GM12801 (cell line): Measurements from ENCODE around the gene NUP107.

Experiments
- TF ChIP-seq, protein P1 (sequence below): IDR thresholded peaks from one replicate; pipeline ENCODE4 v1.5.1; 2011; ENCODE audit warnings: control low read depth; ENCODE audit not compliant: insufficient read length; ENCODE audit errors: extremely low read depth

The NUP107 gene

DNA sequence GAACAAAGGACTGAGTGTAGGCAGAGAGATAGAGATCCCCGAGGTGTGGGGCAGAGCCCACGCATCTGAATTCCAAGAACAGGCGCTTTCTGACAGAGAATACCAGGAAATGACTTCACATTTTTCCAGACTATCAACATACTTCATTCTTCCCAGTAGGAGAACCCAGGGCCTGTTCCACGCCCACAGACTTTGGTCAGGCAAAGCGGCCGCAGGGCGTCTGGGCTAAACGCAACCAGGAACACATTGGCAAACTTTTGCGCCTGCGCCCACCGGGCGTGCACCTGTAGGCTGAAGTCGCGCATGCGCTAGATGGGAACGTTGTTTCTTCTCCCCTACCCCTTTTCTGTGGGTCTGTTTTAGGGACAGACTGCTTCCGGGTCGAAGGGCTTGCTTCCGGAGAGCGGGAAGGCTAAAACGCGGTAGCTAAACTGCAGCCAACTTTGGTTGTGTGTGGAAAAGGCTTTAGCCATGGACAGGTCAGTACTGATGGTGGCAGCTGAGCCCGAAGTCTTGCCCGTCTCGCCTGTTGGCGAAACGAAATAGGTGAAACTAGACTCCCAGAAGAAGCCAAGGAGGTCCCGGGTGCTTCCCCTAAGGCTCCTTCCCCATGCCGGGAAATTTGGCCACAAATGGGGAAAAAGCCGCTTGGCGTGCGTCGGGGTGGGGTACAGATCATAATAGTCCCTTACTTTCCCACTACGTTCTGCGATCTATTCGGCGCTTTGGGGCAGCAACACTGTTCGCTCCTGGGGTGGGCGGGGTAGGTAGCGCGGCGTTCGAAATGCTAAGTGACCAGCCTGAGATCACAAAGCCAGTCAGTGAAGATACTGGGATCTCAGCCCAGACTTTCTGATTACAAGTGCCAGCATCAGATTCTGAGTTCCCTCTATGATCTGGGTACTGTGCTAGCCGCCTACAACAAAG is at the start of gene NUP107:
Gene NUP107 (plus strand): TSS at position 384 of the 927 bp plus-strand sequence. CDS start 88 bp downstream, at position 472.
- TF ChIP-seq, protein P1, sequence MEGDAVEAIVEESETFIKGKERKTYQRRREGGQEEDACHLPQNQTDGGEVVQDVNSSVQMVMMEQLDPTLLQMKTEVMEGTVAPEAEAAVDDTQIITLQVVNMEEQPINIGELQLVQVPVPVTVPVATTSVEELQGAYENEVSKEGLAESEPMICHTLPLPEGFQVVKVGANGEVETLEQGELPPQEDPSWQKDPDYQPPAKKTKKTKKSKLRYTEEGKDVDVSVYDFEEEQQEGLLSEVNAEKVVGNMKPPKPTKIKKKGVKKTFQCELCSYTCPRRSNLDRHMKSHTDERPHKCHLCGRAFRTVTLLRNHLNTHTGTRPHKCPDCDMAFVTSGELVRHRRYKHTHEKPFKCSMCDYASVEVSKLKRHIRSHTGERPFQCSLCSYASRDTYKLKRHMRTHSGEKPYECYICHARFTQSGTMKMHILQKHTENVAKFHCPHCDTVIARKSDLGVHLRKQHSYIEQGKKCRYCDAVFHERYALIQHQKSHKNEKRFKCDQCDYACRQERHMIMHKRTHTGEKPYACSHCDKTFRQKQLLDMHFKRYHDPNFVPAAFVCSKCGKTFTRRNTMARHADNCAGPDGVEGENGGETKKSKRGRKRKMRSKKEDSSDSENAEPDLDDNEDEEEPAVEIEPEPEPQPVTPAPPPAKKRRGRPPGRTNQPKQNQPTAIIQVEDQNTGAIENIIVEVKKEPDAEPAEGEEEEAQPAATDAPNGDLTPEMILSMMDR, result no peak

DNA sequence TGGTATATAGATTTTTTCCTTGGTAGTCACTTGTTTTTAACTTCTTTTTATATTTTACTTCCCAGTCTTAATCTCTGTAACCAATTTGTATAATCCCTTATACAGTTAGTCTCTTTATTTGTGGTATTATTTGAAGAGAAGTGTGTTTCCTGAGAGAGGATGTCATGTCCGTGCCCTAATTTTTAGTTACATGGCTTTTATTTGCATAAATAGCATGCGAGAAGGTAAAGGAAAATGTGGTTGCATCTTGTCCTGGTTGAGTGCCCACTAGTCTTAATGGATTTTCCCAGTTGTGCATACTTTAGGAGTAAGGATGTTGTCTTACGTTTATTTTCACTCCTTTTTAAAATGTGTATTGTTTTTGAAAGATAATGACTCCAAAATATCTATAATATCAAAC is 48.6 kb upstream of the NUP107 start:
- TF ChIP-seq, protein P1, result no peak

DNA sequence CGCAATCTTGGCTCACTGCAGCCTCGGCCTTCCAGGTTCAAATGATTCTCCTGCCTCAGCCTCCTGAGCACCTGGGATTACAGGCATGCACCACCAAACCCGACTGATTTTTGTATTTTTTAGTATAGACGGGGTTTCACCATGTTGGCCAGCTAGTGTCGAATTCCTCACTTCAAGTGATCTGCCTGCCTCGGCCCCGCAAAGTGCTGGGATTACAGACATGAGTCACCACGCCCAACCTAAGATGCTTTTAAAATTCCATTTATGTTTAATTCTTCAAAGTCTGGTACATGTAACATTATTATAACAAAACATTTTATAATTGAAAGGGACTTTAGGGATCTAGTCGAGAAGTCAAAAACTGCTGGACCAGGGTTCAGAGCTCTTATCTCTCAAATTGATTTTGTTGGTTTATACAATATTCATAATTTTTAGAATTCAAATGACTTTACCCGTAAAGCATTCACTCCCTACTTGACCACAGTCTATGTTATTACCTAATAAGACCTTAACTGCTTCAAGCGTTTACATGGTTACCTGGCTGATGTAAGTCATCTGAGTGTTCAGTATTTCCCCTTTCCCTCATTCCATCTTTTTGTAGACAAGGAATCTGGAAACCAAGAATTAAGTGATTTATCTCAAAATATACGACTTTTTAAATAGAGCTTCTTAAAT is 47.9 kb upstream of the NUP107 start:
- TF ChIP-seq, protein P1, result no peak

DNA sequence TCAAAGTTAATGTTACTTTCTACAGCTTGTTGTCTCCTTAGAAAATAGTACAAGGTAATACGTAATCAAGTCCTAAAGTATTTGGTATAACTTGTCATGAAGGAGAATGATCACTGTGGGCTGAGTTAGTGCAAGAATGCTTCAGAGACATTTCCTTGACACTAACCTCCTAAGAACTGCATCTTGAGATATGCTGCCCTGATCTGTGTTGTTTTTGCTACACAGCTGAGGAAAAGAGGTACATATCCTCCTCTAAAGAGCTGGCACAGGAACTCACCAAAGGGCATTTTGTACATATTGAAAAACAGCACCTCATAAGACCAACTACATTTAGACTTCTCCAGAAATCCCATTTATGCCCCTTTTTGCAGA is 47.4 kb upstream of the NUP107 start:
- TF ChIP-seq, protein P1, result no peak

DNA sequence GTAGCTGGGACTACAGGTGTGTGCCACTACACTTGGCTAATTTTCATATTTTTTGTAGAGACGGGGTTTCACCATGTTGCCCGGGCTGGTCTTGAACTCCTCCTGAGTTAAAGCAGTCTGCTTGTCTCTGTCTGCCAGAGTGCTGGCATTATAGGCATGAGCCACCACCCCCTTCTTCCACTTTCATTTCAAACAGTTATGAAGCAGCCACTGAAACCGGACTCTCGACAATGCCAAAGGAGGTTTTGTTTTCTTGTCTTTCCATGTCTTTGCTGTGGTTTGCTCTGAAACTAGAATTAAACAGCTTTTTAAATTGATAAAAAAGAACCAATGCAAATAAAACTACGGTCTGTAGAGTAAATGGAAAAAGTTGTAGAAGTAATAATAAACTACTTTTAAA is 45.6 kb upstream of the NUP107 start:
- TF ChIP-seq, protein P1, result no peak

DNA sequence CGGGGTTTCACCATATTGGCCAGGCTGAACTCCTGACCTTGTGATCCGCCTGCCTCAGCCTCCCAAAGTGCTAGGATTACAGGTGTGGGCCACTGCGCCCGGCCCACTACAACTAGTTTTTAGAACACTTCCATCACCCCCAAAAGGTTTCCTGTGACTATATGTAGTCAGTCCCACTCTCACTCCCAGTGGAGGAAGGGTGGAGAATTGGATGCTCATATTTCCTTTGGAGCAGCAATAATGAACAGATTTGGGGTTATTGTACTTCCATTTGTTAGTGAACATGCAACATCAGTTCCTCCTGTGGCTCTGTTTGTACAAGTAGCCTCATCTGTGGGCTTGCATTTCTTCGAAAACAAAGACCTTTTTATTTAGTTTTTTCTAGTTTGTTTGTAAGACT is 40.3 kb upstream of the NUP107 start:
- TF ChIP-seq, protein P1, result no peak

DNA sequence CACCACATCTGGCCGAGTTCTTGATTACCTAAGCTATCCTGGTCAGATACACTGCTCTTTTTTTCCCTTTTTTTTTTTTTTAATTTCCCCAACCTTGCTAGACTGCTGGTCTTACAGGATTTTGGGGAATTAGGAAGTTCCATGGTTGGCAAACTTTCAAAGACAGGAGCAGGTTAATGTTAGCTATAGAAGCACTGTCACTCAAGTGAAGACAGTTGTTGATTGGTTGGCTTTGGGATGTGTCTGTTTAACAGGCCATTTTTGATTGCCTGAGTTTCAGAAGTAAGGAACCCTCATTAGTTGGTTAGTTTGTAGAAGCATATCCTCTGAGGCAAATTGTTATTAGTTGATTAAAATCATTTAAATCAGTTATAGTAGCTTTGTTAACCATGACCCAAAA is 39.3 kb upstream of the NUP107 start:
- TF ChIP-seq, protein P1, result no peak
